ENCODE measurements around the gene IMMP2L. TPM values are rescaled to one million over a fixed set of nuclear protein-coding genes. Genes with fewer than 3 reads are reported as not detected.

The IMMP2L gene
- total and polyA plus RNA-seq, 4 donors, result 7.3 to 21.1 (median 12.4) TPM

- TF ChIP-seq SP1 (IDR thresholded peaks at IDR 0.05) (no peak), NR2F2 (IDR thresholded peaks at IDR 0.05) (no peak), MAX (IDR thresholded peaks at IDR 0.05) (no peak), TAF1 (conservative IDR thresholded peaks at IDR 0.05) (no peak), EGR1 (IDR thresholded peaks at IDR 0.05; ENCODE audit: low read depth in 2 of 2) (no peak), HNF4G (IDR thresholded peaks at IDR 0.05) (no peak), ZBTB33 (IDR thresholded peaks at IDR 0.05) (no peak), JUND (IDR thresholded peaks at IDR 0.05) (no peak), RXRA (IDR thresholded peaks at IDR 0.05) (no peak), RAD21 (IDR thresholded peaks at IDR 0.05) (no peak), REST (IDR thresholded peaks at IDR 0.05) (no peak), YY1 (IDR thresholded peaks at IDR 0.05) (no peak), FOXA1 (IDR thresholded peaks at IDR 0.05) (no peak), FOXA2 (IDR thresholded peaks at IDR 0.05) (no peak), CTCF (IDR thresholded peaks at IDR 0.05; ENCODE audit: low read depth, low read length, missing input control) (no peak), GABPA (IDR thresholded peaks at IDR 0.05 in 1 of 2, conservative IDR thresholded peaks at IDR 0.05 in 1 of 2) (no peak), ATF3 (IDR thresholded peaks at IDR 0.05) (no peak)
- Histone ChIP-seq H3K9ac (ENCODE audit: low read depth in 1 of 2, low read length in 2 of 2) (no peak overlapping the region), H3K4me1 (ENCODE audit: control insufficient read depth in 4 of 4, insufficient read depth in 4 of 4, low read length in 3 of 4) (no peaks in the 10 kb centered on the region), H3K4me3 (ENCODE audit: low read depth in 1 of 3, low read length in 3 of 3) (no peak overlapping the region), H3K27ac (ENCODE audit: low read depth in 1 of 2, low read length in 2 of 2) (no peak overlapping the region), H3K9me3 (ENCODE audit: control insufficient read depth in 4 of 4, low read length in 3 of 4) (no peaks in the 10 kb centered on the region), H3K27me3 (ENCODE audit: control insufficient read depth in 4 of 4, insufficient read depth in 4 of 4, low read length in 3 of 4) (no peaks in the 10 kb centered on the region), H3K36me3 (ENCODE audit: control insufficient read depth in 4 of 4, insufficient read depth in 3 of 4, low read depth in 1 of 4, low read length in 3 of 4) (no peaks in the 10 kb centered on the region)
- DNase-seq (ENCODE audit: low spot score), result no peak
- WGBS, result 78% methylated on average over 3 of the region's 3 CpGs
These were observed 794.7 kb downstream of the IMMP2L start for GRCh38 chr7:110767550-110768110.

Data from liver (tissue), 9 donors.